Measurements from ENCODE around the gene AFTPH. TPM values are rescaled to one million over a fixed set of nuclear protein-coding genes. Genes with fewer than 3 reads are reported as not detected.

AFTPH gene
- total RNA-seq, 2 donors from 2014 or later = 32.0 to 52.9 TPM

DNA sequence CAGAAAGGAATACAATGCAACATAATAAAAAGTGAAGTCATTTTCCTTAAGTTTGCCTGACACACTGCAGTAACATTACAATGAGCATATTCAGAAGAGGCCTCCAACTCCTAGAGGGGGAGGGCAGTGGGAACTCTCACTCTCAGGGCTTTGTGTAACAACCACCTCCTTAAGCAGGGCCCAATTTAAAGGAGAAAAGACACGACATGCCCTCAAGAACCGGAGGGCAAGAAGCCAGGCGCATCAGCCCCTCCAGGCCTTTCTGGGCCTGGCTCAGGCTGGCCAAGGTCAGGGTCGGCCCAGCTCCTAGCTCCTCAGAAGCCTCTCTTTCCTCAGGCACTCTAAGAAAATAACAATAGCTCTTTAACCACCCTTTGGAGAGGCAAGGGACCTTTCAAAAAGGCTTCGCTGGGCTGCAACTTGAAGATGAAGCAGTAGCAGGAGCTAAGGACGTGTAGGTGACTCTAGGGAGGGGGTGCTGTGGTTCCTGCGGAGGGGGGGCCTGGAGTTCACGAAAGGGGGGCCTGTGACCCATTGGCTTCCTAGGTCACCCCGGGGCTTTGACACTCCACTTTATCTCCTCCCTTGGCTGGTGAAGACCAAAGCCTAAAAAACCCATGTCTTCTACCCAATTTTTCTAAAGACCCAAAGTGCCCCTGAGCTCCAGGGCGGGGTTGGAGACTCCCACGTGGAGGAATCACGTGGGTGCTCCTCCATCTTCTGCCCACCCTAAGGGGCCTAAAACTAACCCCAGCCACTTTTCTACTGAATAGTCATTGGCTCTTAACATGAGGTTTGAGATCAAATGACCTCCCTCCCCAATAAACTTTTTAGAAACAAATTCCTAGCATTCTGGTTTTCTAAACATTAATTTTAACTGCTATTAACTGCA lies 116.3 kb downstream of the AFTPH start:
- no peak for DNase-seq
- 59 to 76% methylated on average over 12 of the region's 12 CpGs for WGBS, 2 donors
- H3K27me3 ChIP-seq = no peaks in the 10 kb centered on the region
- no peak overlapping the region for H3K27ac ChIP-seq
- H3K9me3 ChIP-seq = no peaks in the 10 kb centered on the region
- H3K4me1 ChIP-seq = peaks cover 45% of the 10 kb centered on the region
- TF ChIP-seq POLR2A (IDR thresholded peaks at IDR 0.05) (no peak), CTCF (IDR thresholded peaks at IDR 0.05) (no peak)
- ATAC-seq = no peak
- H3K36me3 ChIP-seq (replicated peaks in 1 of 2; ENCODE audit: insufficient read depth in 1 of 2, low read depth in 2 of 2) = peaks cover 0 to 6% of the 10 kb centered on the region in 2 donors
- intact Hi-C loops (cut with DNase I) = loop anchor here (10.0 kb wide), 1 partner anchor 224 kb away; no protein-coding TSS in a partner anchor
- H3K4me3 ChIP-seq = no peak overlapping the region

- ATAC-seq = no peak
- intact Hi-C loops (cut with DNase I) = loop anchor here (10.0 kb wide), 1 partner anchor 223 kb away; no protein-coding TSS in a partner anchor
- 44 to 49% methylated on average over 10 of the region's 10 CpGs for WGBS, 2 donors
- no peak for DNase-seq
- TF ChIP-seq POLR2A (IDR thresholded peaks at IDR 0.05) (no peak), CTCF (IDR thresholded peaks at IDR 0.05) (no peak)
- H3K27me3 ChIP-seq = no peaks in the 10 kb centered on the region
- no peak overlapping the region for H3K27ac ChIP-seq
- H3K4me3 ChIP-seq = no peak overlapping the region
- H3K36me3 ChIP-seq (replicated peaks in 1 of 2; ENCODE audit: insufficient read depth in 1 of 2, low read depth in 2 of 2) = no peaks in the 10 kb centered on the region
- H3K9me3 ChIP-seq = no peaks in the 10 kb centered on the region
- peaks cover 57% of the 10 kb centered on the region for H3K4me1 ChIP-seq
These were observed 117.5 kb downstream of the AFTPH start for GRCh38 chr2:64641599-64641998.

Small RNA genes within 50 kb of the gene (microRNA-seq; reads per million reads assigned to microRNA genes)
- 0 to 0.93 reads per million in 2 donors for gene MIR4434 (ENCODE audit: borderline number of aligned reads in 2 of 2, borderline replicate concordance in 2 of 2)

Small RNA genes within 50 kb of the gene (small RNA-seq; reads per million reads assigned to genes)
- gene RNU6-100P = not detected

Other genes with a start within 250 kb of the AFTPH start
- gene LGALSL, start 70.2 kb upstream of the AFTPH start, total RNA-seq = 1 to 10 TPM; 1.3 to 8.6 TPM
- 1 to 10 TPM; 3.3 to 6.7 TPM for gene SERTAD2, start 129.6 kb downstream of the AFTPH start, total RNA-seq

Data from body of pancreas (tissue), 4 donors.